Neuronal stem cell (in vitro differentiated cells): Measurements from ENCODE around the gene SDC1.

Source experiments
- DNase-seq: peaks from one replicate; pipeline ENCODE4 v3.0.0-alpha.2; 2013; ENCODE audit warnings: low spot score
- H2AFZ ChIP-seq: one replicate; pipeline ENCODE4 v1.6.1; 2013; ENCODE audit warnings: mild to moderate bottlenecking, low read length, inconsistent platforms
- H2AK5ac ChIP-seq: 2 replicates; pipeline ENCODE4 v1.6.1; 2013; ENCODE audit warnings: low read depth, mild to moderate bottlenecking, inconsistent platforms, low read length, moderate library complexity, mixed read lengths
- H2BK120ac ChIP-seq: 2 replicates; pipeline ENCODE4 v1.6.1; 2013; ENCODE audit warnings: low read depth, mild to moderate bottlenecking, inconsistent platforms, low read length, moderate library complexity, mixed read lengths
- H2BK12ac ChIP-seq: one replicate; pipeline ENCODE4 v1.6.1; 2013; ENCODE audit warnings: low read length, inconsistent platforms
- H2BK15ac ChIP-seq: 2 replicates; pipeline ENCODE4 v1.6.1; 2013; ENCODE audit warnings: mild to moderate bottlenecking, low read length, inconsistent platforms, mixed read lengths
- H2BK5ac ChIP-seq: one replicate; pipeline ENCODE4 v1.6.1; 2013; ENCODE audit warnings: inconsistent platforms, mild to moderate bottlenecking, low read length, moderate library complexity
- H3K14ac ChIP-seq: one replicate; pipeline ENCODE4 v1.6.1; 2013; ENCODE audit warnings: low read length, inconsistent platforms
- H3K18ac ChIP-seq: 2 replicates; pipeline ENCODE4 v1.6.1; 2013; ENCODE audit warnings: low read length, inconsistent platforms
- H3K23ac ChIP-seq: 2 replicates; pipeline ENCODE4 v1.6.1; 2013; ENCODE audit warnings: low read depth, mild to moderate bottlenecking, mixed read lengths, low read length, inconsistent platforms; ENCODE audit not compliant: poor library complexity
- H3K27ac ChIP-seq: replicated peaks from 3 replicates; pipeline ENCODE4 v1.5.1; 2013; ENCODE audit warnings: low read length, inconsistent platforms
- H3K27me3 ChIP-seq, 3 experiments: 2 replicates each; pipeline ENCODE4 v1.6.1; 2013; ENCODE audit warnings: low read length in 3 of 3, mild to moderate bottlenecking in 2 of 3, inconsistent platforms in 1 of 3, low read depth in 1 of 3, mixed read lengths in 1 of 3, moderate library complexity in 1 of 3; ENCODE audit not compliant: control insufficient read depth in 3 of 3, insufficient read depth in 3 of 3
- H3K36me3 ChIP-seq, 2 donors: replicated peaks in 1 of 2; 2 replicates each; pipeline ENCODE4 v1.6.1; 2013; ENCODE audit warnings: low read length in 2 of 2; ENCODE audit not compliant: control insufficient read depth in 2 of 2, insufficient read depth in 2 of 2
- H3K4ac ChIP-seq: 2 replicates; pipeline ENCODE4 v1.6.1; 2013; ENCODE audit warnings: inconsistent platforms, mild to moderate bottlenecking, low read length, moderate library complexity
- H3K4me1 ChIP-seq, 2 donors: 1 replicate in 1 of 2; 2 replicates in 1 of 2; pipeline ENCODE4 v1.6.1; 2013; ENCODE audit warnings: low read length in 2 of 2, low read depth in 1 of 2; ENCODE audit not compliant: control insufficient read depth in 2 of 2, insufficient read depth in 1 of 2
- H3K4me2 ChIP-seq: one replicate; pipeline ENCODE4 v1.6.1; 2013; ENCODE audit warnings: mild to moderate bottlenecking, low read length, inconsistent platforms; ENCODE audit not compliant: insufficient read depth, poor library complexity, severe bottlenecking
- H3K4me3 ChIP-seq, 2 donors: 2 replicates each; pipeline ENCODE4 v1.5.1; 2013; ENCODE audit warnings: low read length in 2 of 2, mild to moderate bottlenecking in 2 of 2, inconsistent platforms in 1 of 2, moderate library complexity in 1 of 2
- H3K79me1 ChIP-seq: one replicate; pipeline ENCODE4 v1.6.1; 2013; ENCODE audit warnings: low read depth, mild to moderate bottlenecking, inconsistent platforms, low read length, moderate library complexity
- H3K9ac ChIP-seq: one replicate; pipeline ENCODE4 v1.6.1; 2013; ENCODE audit warnings: mild to moderate bottlenecking, low read depth, low read length, inconsistent platforms; ENCODE audit not compliant: poor library complexity
- H3K9me3 ChIP-seq, 2 donors: replicated peaks in 1 of 2; 2 replicates each; pipeline versions ENCODE3 to v1.6.1; 2013; ENCODE audit warnings: low read length in 2 of 2, mild to moderate bottlenecking in 2 of 2, inconsistent platforms in 1 of 2, low read depth in 1 of 2, mixed read lengths in 1 of 2, moderate library complexity in 1 of 2; ENCODE audit not compliant: control insufficient read depth in 2 of 2, insufficient read depth in 1 of 2
- H4K8ac ChIP-seq: one replicate; pipeline ENCODE4 v1.6.1; 2013; ENCODE audit warnings: low read depth, mild to moderate bottlenecking, inconsistent platforms, low read length, moderate library complexity
- H4K91ac ChIP-seq: one replicate; pipeline ENCODE4 v1.6.1; 2013; ENCODE audit warnings: low read length, low read depth, mild to moderate bottlenecking, inconsistent platforms; ENCODE audit not compliant: poor library complexity
- WGBS, 2 donors: extraction: QIAGEN DNeasy Blood & Tissue Kit; methylation state at CpG; one replicate each; pipeline ENCODE4 v1.1.7; 2013; ENCODE audit warnings: missing lambda C conversion rate in 2 of 2, mixed read lengths in 1 of 2; ENCODE audit not compliant: insufficient read length in 2 of 2, insufficient replicate concordance in 1 of 2; ENCODE audit errors: extremely low coverage in 2 of 2; 5-methylcytosine and 5-hydroxymethylcytosine counted together

Gene SDC1

DNA sequence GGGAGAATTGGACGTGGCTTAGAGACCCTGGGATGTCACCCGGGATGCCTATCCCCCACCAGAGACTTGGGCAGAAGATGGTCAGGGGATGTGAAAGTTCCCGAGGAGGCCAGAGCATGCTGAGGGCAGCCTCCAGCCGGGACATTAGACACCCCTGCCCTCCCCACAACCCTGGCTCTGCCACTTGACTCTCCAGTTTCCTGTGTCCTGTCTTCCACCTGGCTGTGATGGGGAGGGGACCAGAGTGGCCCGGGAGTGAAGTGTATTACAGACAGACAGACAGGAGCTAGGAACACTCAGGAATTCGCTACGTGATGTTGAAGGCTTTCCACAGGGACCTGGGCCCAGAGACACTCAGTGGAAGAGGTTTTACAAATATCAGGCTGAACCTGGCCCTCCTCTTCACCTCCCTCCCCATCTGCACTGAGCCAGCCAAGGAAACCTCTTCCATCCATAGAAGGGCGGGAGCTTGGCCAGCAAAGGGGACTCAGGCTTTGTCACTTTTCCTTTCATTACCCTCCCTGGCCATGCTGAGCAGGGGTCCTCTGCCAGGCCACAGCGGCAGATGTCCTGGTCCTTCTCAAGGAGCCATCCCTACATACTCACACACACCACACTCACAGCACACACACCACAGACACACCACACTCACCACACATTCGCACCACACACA is 60.7 kb downstream of the SDC1 start:
- 100% methylated on average over 1 of the region's 10 CpGs; no CpG with 5 or more reads in 1 of the 2 donors for whole genome bisulfite sequencing, 2 donors
- Histone ChIP-seq H3K4ac (no peak overlapping the region), H2BK12ac (peak overlapping the region; percentile 5), H2BK5ac (no peak overlapping the region), H3K27me3 (peaks cover 0 to 8% (median 7%) of the 10 kb centered on the region in 3 experiments), H3K9ac (no peak overlapping the region), H3K4me1 (peaks cover 0 to 15% of the 10 kb centered on the region in 2 donors), H4K8ac (peak overlapping the region; percentile 17), H2BK15ac (peak overlapping the region; percentile 57), H2AK5ac (peak overlapping the region; percentile 33), H3K9me3 (peaks cover 3 to 13% of the 10 kb centered on the region in 2 donors), H3K36me3 (peaks cover 0 to 5% of the 10 kb centered on the region in 2 donors), H3K4me3 (peak overlapping the region in 1 of 2 donors; percentile 73), H3K79me1 (no peaks in the 10 kb centered on the region), H3K4me2 (no peak overlapping the region), H2AFZ (peak overlapping the region; percentile 21), H3K23ac (peak overlapping the region; percentile 57), H3K14ac (peak overlapping the region; percentile 39), H3K18ac (peak overlapping the region; percentile 7), H3K27ac (peak overlapping the region; percentile 31), H2BK120ac (no peak overlapping the region), H4K91ac (peak overlapping the region; percentile 91)
- no peak for DNase-seq

DNA sequence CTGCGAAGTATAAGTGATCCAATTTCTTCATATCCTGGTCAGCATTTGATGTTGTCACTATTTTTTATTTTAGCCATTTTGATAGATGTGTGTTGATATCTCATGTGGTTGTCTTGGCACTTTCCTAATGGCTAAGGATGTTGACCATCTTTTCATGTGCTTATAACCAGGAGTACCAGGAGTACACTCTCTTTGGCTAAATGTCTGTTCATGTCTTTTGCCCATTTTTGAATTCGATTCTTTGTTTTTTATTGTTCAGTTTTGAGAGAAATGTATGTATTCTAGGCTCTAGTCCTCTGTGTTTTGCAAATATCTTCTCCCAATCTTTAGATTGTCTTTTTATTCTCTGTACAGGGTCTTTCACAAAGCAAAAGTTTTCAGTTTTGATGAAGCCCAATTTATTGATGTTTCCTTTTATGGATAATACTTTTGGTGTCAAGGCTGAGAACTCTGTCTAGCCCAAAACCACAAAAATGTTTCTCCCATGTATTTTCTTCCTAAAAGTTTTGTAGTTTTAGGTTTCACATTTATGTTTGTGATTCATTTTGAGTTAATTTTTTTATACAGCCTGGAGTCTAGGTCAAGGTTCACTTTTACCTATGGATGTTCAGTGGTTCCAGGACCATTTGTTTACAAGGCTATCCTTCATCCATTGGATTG is 65.4 kb downstream of the SDC1 start:
- Histone ChIP-seq H3K14ac (no peak overlapping the region), H3K23ac (no peak overlapping the region), H4K8ac (no peak overlapping the region), H3K4me3 (no peak overlapping the region), H3K18ac (no peak overlapping the region), H3K36me3 (no peaks in the 10 kb centered on the region), H3K27ac (no peak overlapping the region), H4K91ac (no peak overlapping the region), H2AFZ (no peak overlapping the region), H3K79me1 (no peaks in the 10 kb centered on the region), H2BK12ac (no peak overlapping the region), H3K9ac (no peak overlapping the region), H3K4me1 (peaks cover 4 to 8% of the 10 kb centered on the region in 2 donors), H2BK15ac (no peak overlapping the region), H3K4me2 (no peak overlapping the region), H3K9me3 (peaks cover 0 to 3% of the 10 kb centered on the region in 2 donors), H2BK5ac (no peak overlapping the region), H3K4ac (no peak overlapping the region), H2AK5ac (no peak overlapping the region), H3K27me3 (peaks cover 0 to 7% (median under 1%) of the 10 kb centered on the region in 3 experiments), H2BK120ac (no peak overlapping the region)
- DNase-seq, result no peak
- no CpG with 5 or more reads among the region's 2 CpGs for WGBS, 2 donors

DNA sequence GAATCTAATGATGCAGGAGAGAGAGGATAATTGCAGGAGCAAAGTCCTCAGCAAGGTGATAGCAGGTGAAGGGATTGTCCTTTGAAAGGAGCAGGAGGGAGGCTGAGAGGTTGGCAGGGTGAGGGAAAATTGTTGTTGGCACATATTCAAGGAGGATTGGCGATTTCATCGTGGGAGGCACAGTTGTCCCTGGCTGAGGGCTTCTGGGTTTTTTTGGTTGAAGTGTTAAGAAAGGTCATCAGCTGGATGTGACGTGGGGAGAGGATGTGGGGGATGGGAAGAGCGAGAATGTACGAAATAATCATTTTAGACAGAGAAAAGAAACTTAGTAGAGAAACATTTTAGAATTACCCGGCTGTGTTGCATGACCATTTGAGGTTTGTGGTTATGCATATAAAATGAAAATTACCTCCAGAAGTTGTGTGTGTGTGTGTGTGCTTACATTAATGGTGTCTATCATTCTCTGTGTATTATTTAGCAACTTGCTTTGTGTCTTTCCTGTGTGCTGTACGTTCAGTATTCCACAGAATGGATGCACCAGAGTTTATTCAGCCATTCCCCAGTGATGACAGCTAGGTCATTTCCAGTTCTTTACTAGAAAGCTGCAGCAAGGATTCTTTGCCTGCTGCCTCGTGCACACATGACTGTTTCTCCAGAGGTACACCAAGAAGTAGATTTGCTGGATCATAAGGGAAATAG is 67.6 kb downstream of the SDC1 start:
- H3K9me3 ChIP-seq, result peaks cover 0 to 3% of the 10 kb centered on the region in 2 donors
- no peak overlapping the region for H2AK5ac ChIP-seq
- no peak overlapping the region for H2BK5ac ChIP-seq
- no peak overlapping the region for H3K4me2 ChIP-seq
- no peak overlapping the region for H2BK12ac ChIP-seq
- H3K23ac ChIP-seq, result no peak overlapping the region
- H2AFZ ChIP-seq, result peak overlapping the region; percentile 46
- no peak overlapping the region for H3K14ac ChIP-seq
- no peak overlapping the region for H4K91ac ChIP-seq
- H3K4ac ChIP-seq, result no peak overlapping the region
- no peak for DNase-seq
- H3K27ac ChIP-seq, result no peak overlapping the region
- 100% methylated on average over 3 of the region's 8 CpGs for WGBS, 2 donors
- no peaks in the 10 kb centered on the region for H3K79me1 ChIP-seq
- no peak overlapping the region for H2BK120ac ChIP-seq
- no peak overlapping the region for H4K8ac ChIP-seq
- no peak overlapping the region for H3K18ac ChIP-seq
- no peak overlapping the region for H3K9ac ChIP-seq
- no peaks in the 10 kb centered on the region for H3K36me3 ChIP-seq
- peaks cover 0 to 3% (median 0%) of the 10 kb centered on the region in 3 experiments for H3K27me3 ChIP-seq
- H2BK15ac ChIP-seq, result no peak overlapping the region
- H3K4me1 ChIP-seq, result peaks cover 2 to 8% of the 10 kb centered on the region in 2 donors
- no peak overlapping the region for H3K4me3 ChIP-seq

DNA sequence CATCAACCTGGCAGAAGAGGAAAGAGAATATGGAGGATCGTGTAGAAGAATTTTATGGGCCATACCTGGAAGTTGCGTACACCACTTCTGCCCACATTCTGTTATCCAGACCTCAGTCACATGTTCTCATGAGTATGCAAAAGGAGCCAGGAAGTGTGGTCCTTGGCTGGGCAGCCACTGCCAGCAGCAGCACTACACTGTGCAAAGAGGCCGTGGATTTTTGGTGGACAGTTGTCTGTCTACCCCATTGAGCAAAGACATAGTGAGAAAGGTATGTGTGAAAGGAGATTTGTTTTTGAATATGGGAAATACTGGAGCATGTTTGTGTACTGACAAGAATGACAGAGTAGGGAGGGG is 68.1 kb downstream of the SDC1 start:
- H4K8ac ChIP-seq, result no peak overlapping the region
- no peak overlapping the region for H2BK15ac ChIP-seq
- peaks cover 2 to 8% of the 10 kb centered on the region in 2 donors for H3K4me1 ChIP-seq
- peaks cover 0 to under 1% (median 0%) of the 10 kb centered on the region in 3 experiments for H3K27me3 ChIP-seq
- H3K27ac ChIP-seq, result no peak overlapping the region
- H3K18ac ChIP-seq, result no peak overlapping the region
- H2BK120ac ChIP-seq, result no peak overlapping the region
- no peak overlapping the region for H2AFZ ChIP-seq
- WGBS, 2 donors, result no CpG with 5 or more reads among the region's 3 CpGs
- H3K4me2 ChIP-seq, result no peak overlapping the region
- no peak overlapping the region for H2AK5ac ChIP-seq
- H2BK12ac ChIP-seq, result no peak overlapping the region
- H3K9ac ChIP-seq, result no peak overlapping the region
- H3K14ac ChIP-seq, result no peak overlapping the region
- no peak overlapping the region for H4K91ac ChIP-seq
- no peaks in the 10 kb centered on the region for H3K79me1 ChIP-seq
- no peak for DNase-seq
- no peak overlapping the region for H3K4me3 ChIP-seq
- no peak overlapping the region for H3K4ac ChIP-seq
- peaks cover 0 to 3% of the 10 kb centered on the region in 2 donors for H3K9me3 ChIP-seq
- no peak overlapping the region for H2BK5ac ChIP-seq
- H3K23ac ChIP-seq, result no peak overlapping the region
- H3K36me3 ChIP-seq, result no peaks in the 10 kb centered on the region
